GM19467 (cell line): ENCODE measurements around the gene SFXN5.
"Not testable (repeated sequence)": the region's sequence is repeated elsewhere in the genome, so short reads cannot be mapped to it uniquely, and the experiment has no call there.

ENCODE experiments used
- ATAC-seq: cut with Tn5 transposase; IDR thresholded peaks from one replicate; pipeline ENCODE4 v1.9.1; 2021; ENCODE audit warnings: mild to moderate bottlenecking, moderate library complexity; ENCODE audit not compliant: unreplicated experiment

Gene SFXN5

GRCh38 chr2:73071360-73072128, at the start of gene SFXN5:
Gene SFXN5, minus strand, starts transcription at chr2:73071712. Its CDS starts 7 bp downstream, at chr2:73071705.
- peak; percentile 91 for ATAC-seq

DNA sequence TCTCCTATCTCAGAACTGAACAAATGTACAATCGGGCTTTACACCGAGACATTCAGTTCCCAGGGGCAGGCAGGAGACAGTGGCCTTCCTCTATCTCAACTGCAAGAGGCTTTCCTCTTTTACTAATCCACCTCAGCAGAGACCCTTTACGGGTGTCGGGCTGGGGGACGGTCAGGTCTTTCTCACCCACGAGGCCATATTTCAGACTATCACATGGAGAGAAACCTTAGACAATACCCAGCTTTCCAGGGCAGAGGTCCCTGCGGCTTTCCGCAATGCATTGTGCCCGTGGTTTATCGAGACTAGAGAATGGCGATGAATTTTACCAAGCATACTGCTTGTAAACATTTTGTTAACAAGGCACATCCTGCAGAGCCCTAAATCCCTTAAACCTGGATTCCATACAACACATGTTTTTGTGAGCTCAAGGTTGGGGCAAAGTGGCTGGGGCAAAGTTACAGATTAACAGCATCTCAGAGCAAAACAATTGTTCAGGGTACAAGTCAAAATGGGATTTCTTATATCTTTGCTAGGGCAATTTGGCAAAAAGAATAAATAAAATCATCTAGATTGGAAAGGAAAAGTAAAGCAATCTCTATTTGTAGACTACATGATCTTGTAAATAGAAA, 48.2 kb upstream of the SFXN5 start:
- ATAC-seq: not testable (repeated sequence)

DNA sequence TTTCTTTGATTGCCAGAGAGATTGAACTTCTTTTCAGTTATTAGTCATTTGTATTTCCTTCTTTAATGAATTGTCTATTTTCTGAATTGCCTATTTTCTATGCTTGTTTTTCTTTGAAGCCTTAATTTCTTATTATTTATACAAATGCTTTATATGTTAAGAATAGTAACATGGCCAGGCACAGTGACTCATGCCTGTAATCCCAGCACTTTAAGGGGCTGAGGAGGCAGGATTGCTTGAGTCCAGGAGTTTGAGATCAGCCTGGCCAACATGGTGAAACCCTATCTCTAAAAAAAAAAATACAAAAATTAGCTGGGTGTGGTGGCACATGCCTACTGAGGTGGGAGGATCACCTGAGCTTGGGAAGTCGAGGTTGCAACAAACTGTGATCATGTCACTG, 45.9 kb upstream of the SFXN5 start:
- no peak for ATAC-seq

DNA sequence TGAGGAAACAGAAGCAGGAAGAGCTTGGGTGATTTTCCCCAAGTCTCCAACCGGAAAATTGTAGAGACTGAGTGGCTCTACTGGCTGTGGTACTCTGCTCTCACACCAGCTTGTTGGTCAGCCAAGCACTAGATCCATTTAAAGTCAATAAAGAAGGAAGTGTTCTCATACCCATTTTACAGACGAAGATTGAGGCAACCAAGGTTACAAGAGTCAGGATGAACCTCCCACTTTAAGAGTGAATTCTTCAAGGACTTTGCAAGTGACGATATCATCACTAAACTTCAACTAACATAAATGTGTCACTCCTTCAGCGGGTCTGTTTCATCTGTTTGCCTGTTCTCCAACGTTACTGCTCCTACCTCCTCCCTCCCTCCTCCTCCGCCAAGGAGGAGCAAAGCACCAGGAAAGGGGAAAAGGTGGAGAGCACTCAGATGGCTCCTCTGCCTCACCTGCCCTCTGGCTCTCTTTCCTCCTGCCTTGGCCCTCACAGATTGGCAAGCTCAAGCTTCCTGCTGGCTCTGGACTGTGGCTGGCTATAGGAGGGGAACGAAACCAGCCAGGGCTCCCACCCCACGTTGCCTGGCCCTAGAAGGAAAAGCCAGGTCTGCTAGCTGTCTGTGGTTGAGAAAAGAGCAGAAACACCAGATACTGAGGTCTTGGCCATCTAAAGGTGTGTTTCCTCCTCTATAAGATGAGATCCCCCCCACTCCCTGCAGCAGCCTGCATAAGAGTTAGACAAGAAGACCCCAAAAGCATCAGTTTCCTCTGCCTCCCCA, 44.9 kb upstream of the SFXN5 start:
- ATAC-seq: no peak

- no peak for ATAC-seq
These were observed 42.9 kb upstream of the SFXN5 start for GRCh38 chr2:73114273-73114867.

DNA sequence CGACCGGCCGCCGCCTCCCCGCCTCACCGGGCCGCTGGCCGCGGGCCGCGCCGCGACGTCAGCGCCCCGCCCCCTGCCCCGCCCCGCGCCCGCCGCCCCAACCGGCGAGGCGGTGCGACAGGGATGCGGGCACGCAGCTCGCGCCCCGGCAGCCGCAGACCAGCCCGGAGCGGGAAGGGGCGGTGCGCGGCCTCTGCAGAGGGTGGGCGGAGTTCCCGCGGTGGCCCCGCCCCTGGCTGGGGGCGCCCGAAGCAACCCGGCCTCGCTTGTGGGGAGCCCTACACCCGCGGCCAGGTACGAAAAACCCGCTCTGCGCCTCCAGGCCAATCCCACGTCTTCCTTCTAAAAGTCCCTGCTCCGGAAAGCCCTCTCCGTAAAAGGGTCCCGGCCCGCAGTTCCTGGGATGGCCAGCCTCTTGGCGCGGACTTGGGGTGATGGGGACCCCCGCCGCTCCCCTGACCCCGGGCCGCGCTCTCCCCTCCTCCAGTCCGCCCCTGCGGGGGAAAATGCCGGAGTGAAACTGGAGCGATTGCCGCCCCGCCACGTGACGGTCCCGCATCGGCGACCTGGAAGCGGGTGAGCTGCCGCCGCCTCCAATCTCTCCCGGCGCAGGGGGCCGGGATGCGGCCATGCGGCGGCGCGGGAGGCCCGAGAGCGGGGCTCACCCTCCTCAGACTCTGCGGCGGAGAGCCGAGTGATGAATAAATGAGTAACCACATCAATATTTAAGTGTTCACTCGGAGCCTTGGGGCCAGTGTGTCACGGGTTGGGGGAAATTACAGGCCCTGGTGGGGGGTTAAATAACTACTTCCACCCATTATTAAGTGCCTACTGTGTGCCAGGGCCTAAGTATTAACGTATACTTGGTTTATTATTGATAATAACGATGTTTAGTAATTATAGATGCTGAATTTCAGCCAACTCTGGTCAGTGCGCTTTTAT, 41.7 kb upstream of the SFXN5 start, which contains the start of gene RAB11FIP5:
Gene RAB11FIP5 (minus strand): TSS at position 36 of the 942 bp plus-strand sequence. CDS start 171 bp downstream, outside the sequence.
- ATAC-seq: peak; percentile 68

GRCh38 chr2:73112026-73112912, 40.8 kb upstream of the SFXN5 start:
- peak; percentile 16 for ATAC-seq

- no peak for ATAC-seq
These were observed 39.8 kb upstream of the SFXN5 start for GRCh38 chr2:73111073-73112025.

DNA sequence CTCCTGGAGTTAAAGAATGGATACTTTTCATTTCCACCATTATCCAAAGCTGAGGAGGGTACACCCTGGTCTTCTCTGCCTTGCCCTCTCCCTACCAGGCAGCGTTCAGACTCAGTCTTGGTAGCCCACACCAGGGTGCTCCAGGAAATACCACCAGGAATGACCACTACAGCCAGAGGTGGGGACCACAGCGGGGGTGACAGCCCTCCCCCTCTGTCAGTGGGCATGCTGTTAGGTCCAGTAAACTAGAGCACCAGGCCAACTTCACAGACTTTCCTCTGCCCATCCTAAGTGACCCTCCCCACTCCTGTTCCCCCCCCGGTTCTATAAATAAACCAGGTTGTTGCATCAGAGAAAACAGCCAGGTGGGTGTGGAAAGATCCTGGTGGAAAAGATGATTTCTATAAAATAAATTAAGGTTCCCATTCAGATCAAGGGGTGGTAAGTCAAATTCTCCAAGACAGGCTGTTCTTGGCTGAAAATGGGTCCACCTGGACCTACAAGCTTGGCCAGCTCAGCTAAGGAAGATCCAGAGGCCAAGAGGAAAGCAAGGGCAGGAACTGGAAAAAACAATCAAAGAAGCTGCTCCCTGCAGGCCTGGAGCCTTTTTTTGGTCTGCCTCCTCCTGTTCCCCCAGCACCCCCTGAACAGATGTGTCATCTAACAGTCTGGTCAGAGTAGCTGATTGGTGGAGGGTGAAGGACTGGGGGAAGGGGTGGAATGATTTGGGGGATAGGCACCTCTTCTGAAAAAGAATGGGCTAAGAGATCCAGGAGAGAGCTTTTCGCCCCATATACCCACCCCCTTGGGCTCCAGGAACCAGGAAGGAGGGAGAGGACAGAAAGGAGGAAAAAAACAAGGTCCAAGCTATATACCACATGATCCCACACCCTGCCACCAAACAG, 38.9 kb upstream of the SFXN5 start:
- ATAC-seq: no peak

- ATAC-seq: no peak
These were observed 38.1 kb upstream of the SFXN5 start for GRCh38 chr2:73109431-73110167.

- ATAC-seq: no peak
These were observed 35.9 kb upstream of the SFXN5 start for GRCh38 chr2:73107211-73107926.

DNA sequence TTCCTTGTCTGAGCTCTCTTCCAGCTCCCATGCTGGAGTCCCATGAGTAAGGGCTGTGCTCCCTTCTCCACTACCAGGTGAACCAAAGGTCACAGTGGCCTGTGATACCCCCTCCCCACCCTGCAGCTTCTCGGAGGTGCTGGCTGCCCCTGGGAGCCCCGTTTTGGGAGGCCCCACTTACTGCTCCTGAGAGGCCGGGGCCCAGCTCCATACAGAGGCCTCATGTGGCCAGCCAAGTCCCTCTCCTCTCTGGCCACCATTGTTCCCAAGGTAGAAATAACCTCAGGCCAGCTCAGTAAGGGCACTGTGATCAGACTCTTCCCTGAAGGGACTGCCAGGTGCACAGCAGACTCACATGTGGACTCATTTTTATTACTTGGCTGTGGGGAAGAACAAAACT, 35.3 kb upstream of the SFXN5 start:
- no peak for ATAC-seq

GRCh38 chr2:73105511-73105971, 34.0 kb upstream of the SFXN5 start:
- ATAC-seq: no peak

DNA sequence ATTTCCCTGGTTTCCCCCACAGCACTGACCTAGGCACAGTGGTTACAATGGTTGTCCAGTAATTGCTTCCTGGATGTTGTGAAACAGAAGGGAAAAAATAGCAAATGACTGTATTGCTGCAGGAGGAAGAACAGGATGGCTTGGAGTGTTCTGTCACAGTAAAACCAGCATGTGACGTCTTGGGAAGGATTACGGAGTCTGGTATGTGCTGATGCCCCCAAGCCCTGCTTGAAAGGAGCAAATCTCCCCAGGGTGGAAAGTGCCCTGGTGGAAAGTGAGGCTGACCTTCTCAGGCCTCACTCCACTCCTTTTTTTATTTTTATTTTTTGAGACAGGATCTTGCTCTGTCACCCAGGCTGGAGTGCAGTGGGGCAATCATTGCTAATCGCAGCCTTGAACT, 33.4 kb upstream of the SFXN5 start:
- ATAC-seq: no peak

GRCh38 chr2:73103018-73103542, 31.6 kb upstream of the SFXN5 start:
- no peak for ATAC-seq
